HepG2 (cell line): ENCODE measurements around the gene ALDH3A1. TPM values are rescaled to one million over a fixed set of nuclear protein-coding genes. Genes with fewer than 3 reads are reported as not detected.

ENCODE experiments used
- KDM2A ChIP-seq: sonication (generic); formaldehyde crosslinking; IDR thresholded peaks from 2 replicates; pipeline ENCODE4 v1.4.0; 2020; ENCODE audit warnings: low read depth, missing genetic modification reagents, borderline replicate concordance
- MAFK ChIP-seq, 2 experiments: IDR thresholded peaks in 1 of 2; conservative IDR thresholded peaks in 1 of 2; 2 replicates each; pipeline ENCODE4 v1.6.1; 2011; ENCODE audit warnings: improper control_type of control experiment in 2 of 2, low read length in 2 of 2
- NR2F6 ChIP-seq, 2 experiments: IDR thresholded peaks; 2 replicates each; pipeline ENCODE4 v1.6.1; 2016; ENCODE audit warnings: antibody characterized with exemption in 1 of 2, mild to moderate bottlenecking in 1 of 2
- RFX5 ChIP-seq: IDR thresholded peaks from 2 replicates; pipeline ENCODE4 v1.6.1; 2011; ENCODE audit warnings: low read depth, low read length, improper control_type of control experiment
- RFXAP ChIP-seq: sonication (generic); formaldehyde crosslinking; IDR thresholded peaks from 2 replicates; pipeline ENCODE4 v1.4.0; 2020; ENCODE audit warnings: missing genetic modification reagents, borderline replicate concordance
- SALL1 ChIP-seq: sonication (generic); formaldehyde crosslinking; IDR thresholded peaks from 2 replicates; pipeline ENCODE4 v1.8.0; 2022; ENCODE audit warnings: mild to moderate bottlenecking, missing genetic modification reagents
- SOX6 ChIP-seq, 2 experiments: fragments of 450-650 bp in 1 of 2; sonication (generic) in 1 of 2; formaldehyde crosslinking in 1 of 2; IDR thresholded peaks; 2 replicates each; pipeline versions ENCODE4 v1.4.0 to v1.6.1; 2017 to 2020; ENCODE audit warnings: antibody characterized with exemption in 1 of 2, mild to moderate bottlenecking in 1 of 2, missing genetic modification reagents in 1 of 2
- ZNF30 ChIP-seq: sonication (generic); formaldehyde crosslinking; IDR thresholded peaks from 2 replicates; pipeline ENCODE4 v1.5.0; 2020; ENCODE audit warnings: mild to moderate bottlenecking, missing genetic modification reagents
- ZNF501 ChIP-seq: sonication (generic); formaldehyde crosslinking; IDR thresholded peaks from 2 replicates; pipeline ENCODE4 v1.5.1; 2020; ENCODE audit warnings: mild to moderate bottlenecking, moderate library complexity, missing genetic modification reagents
- ZSCAN29 ChIP-seq: sonication (generic); formaldehyde crosslinking; conservative IDR thresholded peaks from 2 replicates; pipeline ENCODE4 v1.4.0; 2020; ENCODE audit warnings: mild to moderate bottlenecking, missing genetic modification reagents
- polyA plus RNA-seq, 8 experiments: library from polyadenylated mRNA; depleted of rRNA in 3 of 8; stranded (reverse) in 7 of 8; unstranded in 1 of 8; fragments of >200 nt; fragmentation: Illumina TruSeq in 4 of 8; extraction: Trizol in 4 of 8; gene quantifications; 2 replicates each; pipeline versions ENCODE4 v1.2.1 to v1.2.3, GENCODE V29; 2011 to 2016; ENCODE audit warnings: low read depth in 4 of 8, missing spikeins in 1 of 8, mixed read lengths in 1 of 8; ENCODE audit not compliant: insufficient read depth in 1 of 8
- total RNA-seq, 5 experiments: library from RNA; depleted of rRNA; stranded (reverse); fragments of >200 nt; fragmentation: Illumina TruSeq; extraction: Trizol; gene quantifications; 2 replicates each; pipeline ENCODE4 v1.2.3, GENCODE V29; 2016; ENCODE audit warnings: low read depth in 1 of 5
- TF ChIP-seq, protein P1 (sequence below): sonication (generic); formaldehyde crosslinking; IDR thresholded peaks from 2 replicates; pipeline ENCODE4 v1.5.1; 2020; ENCODE audit warnings: mild to moderate bottlenecking, missing genetic modification reagents, moderate library complexity
- TF ChIP-seq, protein P2 (sequence below): sonication (generic); formaldehyde crosslinking; IDR thresholded peaks from 2 replicates; pipeline ENCODE4 v1.9.0; 2022; ENCODE audit warnings: missing genetic modification reagents, mild to moderate bottlenecking, borderline replicate concordance
- TF ChIP-seq, protein P3 (sequence below): sonication (generic); formaldehyde crosslinking; IDR thresholded peaks from 2 replicates; pipeline ENCODE4 v1.5.1; 2020; ENCODE audit warnings: mild to moderate bottlenecking, missing genetic modification reagents, moderate library complexity

The ALDH3A1 gene
- total and polyA plus RNA-seq, 2 of the 13 experiments (the other 11 are each of a cell fraction or from before 2014, with no cell fraction given) = 0.07 to 0.62 TPM

DNA sequence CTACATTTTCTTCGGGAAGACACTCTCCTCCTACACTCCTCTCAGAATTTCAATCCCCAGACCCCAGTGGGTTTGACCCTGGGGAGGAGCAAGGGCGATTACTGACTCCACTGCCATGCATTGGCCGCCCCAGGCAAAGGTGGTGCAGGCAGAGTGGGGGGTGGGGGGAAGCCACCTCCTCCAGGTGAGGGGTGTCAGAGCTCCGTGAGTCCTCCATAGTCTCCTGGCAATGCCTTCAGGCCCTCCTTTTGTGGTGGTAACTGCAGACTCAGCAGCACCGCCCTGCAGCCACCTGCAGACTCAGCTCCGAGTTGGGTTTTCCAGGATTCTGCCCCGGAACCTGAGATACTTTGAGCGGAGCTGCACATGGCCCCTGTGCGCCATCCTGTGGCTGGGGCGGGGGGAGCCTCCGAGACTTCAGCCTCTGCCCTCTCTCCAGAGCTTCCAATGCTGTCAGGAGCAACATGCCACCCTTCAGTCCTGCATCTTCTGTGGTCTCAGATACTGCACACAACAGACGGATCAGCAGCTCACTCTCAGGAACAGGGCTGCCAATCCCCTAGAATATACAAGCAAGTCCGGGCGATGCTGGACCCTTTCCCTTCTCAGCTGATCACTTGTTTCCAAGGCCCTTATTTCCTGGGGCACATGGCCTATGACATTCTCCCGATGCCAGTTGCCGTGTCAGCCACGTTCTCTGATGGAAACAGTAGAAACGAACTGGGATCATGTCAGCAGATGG is 29.3 kb downstream of the ALDH3A1 start (continued):
- TF ChIP-seq, protein P1, sequence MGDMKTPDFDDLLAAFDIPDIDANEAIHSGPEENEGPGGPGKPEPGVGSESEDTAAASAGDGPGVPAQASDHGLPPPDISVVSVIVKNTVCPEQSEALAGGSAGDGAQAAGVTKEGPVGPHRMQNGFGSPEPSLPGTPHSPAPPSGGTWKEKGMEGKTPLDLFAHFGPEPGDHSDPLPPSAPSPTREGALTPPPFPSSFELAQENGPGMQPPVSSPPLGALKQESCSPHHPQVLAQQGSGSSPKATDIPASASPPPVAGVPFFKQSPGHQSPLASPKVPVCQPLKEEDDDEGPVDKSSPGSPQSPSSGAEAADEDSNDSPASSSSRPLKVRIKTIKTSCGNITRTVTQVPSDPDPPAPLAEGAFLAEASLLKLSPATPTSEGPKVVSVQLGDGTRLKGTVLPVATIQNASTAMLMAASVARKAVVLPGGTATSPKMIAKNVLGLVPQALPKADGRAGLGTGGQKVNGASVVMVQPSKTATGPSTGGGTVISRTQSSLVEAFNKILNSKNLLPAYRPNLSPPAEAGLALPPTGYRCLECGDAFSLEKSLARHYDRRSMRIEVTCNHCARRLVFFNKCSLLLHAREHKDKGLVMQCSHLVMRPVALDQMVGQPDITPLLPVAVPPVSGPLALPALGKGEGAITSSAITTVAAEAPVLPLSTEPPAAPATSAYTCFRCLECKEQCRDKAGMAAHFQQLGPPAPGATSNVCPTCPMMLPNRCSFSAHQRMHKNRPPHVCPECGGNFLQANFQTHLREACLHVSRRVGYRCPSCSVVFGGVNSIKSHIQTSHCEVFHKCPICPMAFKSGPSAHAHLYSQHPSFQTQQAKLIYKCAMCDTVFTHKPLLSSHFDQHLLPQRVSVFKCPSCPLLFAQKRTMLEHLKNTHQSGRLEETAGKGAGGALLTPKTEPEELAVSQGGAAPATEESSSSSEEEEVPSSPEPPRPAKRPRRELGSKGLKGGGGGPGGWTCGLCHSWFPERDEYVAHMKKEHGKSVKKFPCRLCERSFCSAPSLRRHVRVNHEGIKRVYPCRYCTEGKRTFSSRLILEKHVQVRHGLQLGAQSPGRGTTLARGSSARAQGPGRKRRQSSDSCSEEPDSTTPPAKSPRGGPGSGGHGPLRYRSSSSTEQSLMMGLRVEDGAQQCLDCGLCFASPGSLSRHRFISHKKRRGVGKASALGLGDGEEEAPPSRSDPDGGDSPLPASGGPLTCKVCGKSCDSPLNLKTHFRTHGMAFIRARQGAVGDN (CRISPR knock-in tag) = peak; percentile 40; the same call in 1 of the 2 replicates
- TF ChIP-seq NR2F6 (IDR thresholded peaks at IDR 0.05) = 0 out of 2 replicates have a peak, but pooled peaks have one; percentile 2
- no peak for TF ChIP-seq NR2F6 (CRISPR knock-in tag; IDR thresholded peaks at IDR 0.05)
- no peak for TF ChIP-seq ZNF30 (CRISPR knock-in tag)
- TF ChIP-seq RFX5 = 0 out of 2 replicates have a peak, but pooled peaks have one; percentile 10
- TF ChIP-seq, protein P2, sequence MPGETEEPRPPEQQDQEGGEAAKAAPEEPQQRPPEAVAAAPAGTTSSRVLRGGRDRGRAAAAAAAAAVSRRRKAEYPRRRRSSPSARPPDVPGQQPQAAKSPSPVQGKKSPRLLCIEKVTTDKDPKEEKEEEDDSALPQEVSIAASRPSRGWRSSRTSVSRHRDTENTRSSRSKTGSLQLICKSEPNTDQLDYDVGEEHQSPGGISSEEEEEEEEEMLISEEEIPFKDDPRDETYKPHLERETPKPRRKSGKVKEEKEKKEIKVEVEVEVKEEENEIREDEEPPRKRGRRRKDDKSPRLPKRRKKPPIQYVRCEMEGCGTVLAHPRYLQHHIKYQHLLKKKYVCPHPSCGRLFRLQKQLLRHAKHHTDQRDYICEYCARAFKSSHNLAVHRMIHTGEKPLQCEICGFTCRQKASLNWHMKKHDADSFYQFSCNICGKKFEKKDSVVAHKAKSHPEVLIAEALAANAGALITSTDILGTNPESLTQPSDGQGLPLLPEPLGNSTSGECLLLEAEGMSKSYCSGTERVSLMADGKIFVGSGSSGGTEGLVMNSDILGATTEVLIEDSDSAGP = peak; percentile 52; the same call in 1 of the 2 replicates
- TF ChIP-seq MAFK (conservative IDR thresholded peaks at IDR 0.05 in 1 of 2, IDR thresholded peaks at IDR 0.05 in 1 of 2; ENCODE audit: low read length in 2 of 2) = peak; percentile 39 to 52; a peak in 1 of 4 replicates
- TF ChIP-seq SALL1 (CRISPR knock-in tag) = peak; percentile 14; the same call in 1 of the 2 replicates
- TF ChIP-seq ZSCAN29 = 0 out of 2 replicates have a peak, but pooled peaks have one; percentile 6
- 0 out of 2 replicates have a peak, but pooled peaks have one; percentile 7 for TF ChIP-seq RFXAP
- TF ChIP-seq KDM2A = peak; percentile 30; the same call in 1 of the 2 replicates
- 0 out of 2 replicates have a peak, but pooled peaks have one; percentile 28 for TF ChIP-seq ZNF501
- no peak for TF ChIP-seq SOX6 (IDR thresholded peaks at IDR 0.05)
- peak; percentile 10; the same call in 1 of the 2 replicates for TF ChIP-seq SOX6 (CRISPR knock-in tag; IDR thresholded peaks at IDR 0.05)
- TF ChIP-seq, protein P3, sequence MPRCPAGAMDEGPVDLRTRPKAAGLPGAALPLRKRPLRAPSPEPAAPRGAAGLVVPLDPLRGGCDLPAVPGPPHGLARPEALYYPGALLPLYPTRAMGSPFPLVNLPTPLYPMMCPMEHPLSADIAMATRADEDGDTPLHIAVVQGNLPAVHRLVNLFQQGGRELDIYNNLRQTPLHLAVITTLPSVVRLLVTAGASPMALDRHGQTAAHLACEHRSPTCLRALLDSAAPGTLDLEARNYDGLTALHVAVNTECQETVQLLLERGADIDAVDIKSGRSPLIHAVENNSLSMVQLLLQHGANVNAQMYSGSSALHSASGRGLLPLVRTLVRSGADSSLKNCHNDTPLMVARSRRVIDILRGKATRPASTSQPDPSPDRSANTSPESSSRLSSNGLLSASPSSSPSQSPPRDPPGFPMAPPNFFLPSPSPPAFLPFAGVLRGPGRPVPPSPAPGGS = no peak
